Sigmoid colon (tissue), 7 donors: ENCODE measurements around the gene SMYD2. TPM values are rescaled to one million over a fixed set of nuclear protein-coding genes. Genes with fewer than 3 reads are reported as not detected.

Experiments
- DNase-seq: peaks from one replicate; pipeline ENCODE4 v3.0.0-alpha.2; 2019
- H3K27ac ChIP-seq, 4 donors: fragments of 200-600 bp; sonication (generic); one replicate each; pipeline ENCODE4 v1.5.1; 2016 to 2019; ENCODE audit warnings: mild to moderate bottlenecking in 1 of 4
- H3K27me3 ChIP-seq, 3 donors: fragments of 200-600 bp; sonication (generic); one replicate each; pipeline ENCODE4 v1.5.1; 2019; ENCODE audit warnings: mild to moderate bottlenecking in 1 of 3
- H3K36me3 ChIP-seq, 4 donors: fragments of 200-600 bp; sonication (generic); one replicate each; pipeline ENCODE4 v1.5.1; 2016 to 2019
- H3K4me1 ChIP-seq, 4 donors: fragments of 200-600 bp; sonication (generic); one replicate each; pipeline ENCODE4 v1.5.1; 2017 to 2019
- H3K4me3 ChIP-seq, 4 donors: fragments of 200-600 bp; sonication (generic); one replicate each; pipeline ENCODE4 v1.5.1; 2017 to 2019; ENCODE audit warnings: mild to moderate bottlenecking in 2 of 4, moderate library complexity in 1 of 4
- H3K9me3 ChIP-seq, 4 donors: fragments of 200-600 bp in 3 of 4; sonication (generic) in 3 of 4; one replicate each; pipeline versions ENCODE4 v1.5.1 to v1.6.1; 2013 to 2019
- CTCF ChIP-seq, 4 experiments: fragments of 450-650 bp in 3 of 4; fragments of 200-600 bp in 1 of 4; IDR thresholded peaks; one replicate each; pipeline ENCODE4 v1.5.1; 2016 to 2019; ENCODE audit warnings: antibody characterized with exemption in 4 of 4, mild to moderate bottlenecking in 3 of 4, moderate library complexity in 2 of 4
- EP300 ChIP-seq, 4 donors: sonication (generic); formaldehyde crosslinking; IDR thresholded peaks; one replicate each; pipeline ENCODE4 v1.6.1; 2017; ENCODE audit warnings: antibody characterized with exemption in 4 of 4
- POLR2A ChIP-seq, 2 donors: fragments of 450-650 bp; IDR thresholded peaks; one replicate each; pipeline ENCODE4 v1.6.1; 2016; ENCODE audit warnings: antibody characterized with exemption in 2 of 2, mild to moderate bottlenecking in 2 of 2, moderate library complexity in 2 of 2
- POLR2AphosphoS5 ChIP-seq, 4 donors: sonication (generic); formaldehyde crosslinking; IDR thresholded peaks; one replicate each; pipeline ENCODE4 v1.6.1; 2017; ENCODE audit warnings: antibody characterized with exemption in 4 of 4
- WGBS, 2 donors: extraction: QIAGEN DNeasy Blood & Tissue Kit; methylation state at CpG; one replicate each; pipeline ENCODE4 v1.1.7; 2013; 5-methylcytosine and 5-hydroxymethylcytosine counted together
- intact Hi-C: fragments of 100-400 bp; cut with DNase I; formaldehyde crosslinking; loops from one replicate; pipeline ENCODE4 v1.15.1; 2023
- polyA plus RNA-seq, 3 donors: library from polyadenylated mRNA; stranded (reverse); fragments of 200-250 nt; gene quantifications; one replicate each; pipeline ENCODE4 v1.2.3, GENCODE V29; 2013
- total RNA-seq, 4 donors: library from RNA; depleted of rRNA; stranded (reverse); fragments of >200 nt; gene quantifications; one replicate each; pipeline ENCODE4 v1.1.0, GENCODE V29; 2016
- donor health status: healthy with polysubstance abuse.
- donor health status: Bipolar disorder and iron deficiency.
- donor health status: healthy.

Gene SMYD2
- total and polyA plus RNA-seq, 7 donors, result 12.5 to 23.4 (median 16.7) TPM

GRCh38 chr1:214321705-214322453 is 40.9 kb downstream of the SMYD2 start:
- no peak for TF ChIP-seq CTCF (IDR thresholded peaks at IDR 0.05)
- no peak for TF ChIP-seq POLR2AphosphoS5 (IDR thresholded peaks at IDR 0.05)
- no peak for TF ChIP-seq POLR2A (IDR thresholded peaks at IDR 0.05)
- no peak for TF ChIP-seq EP300 (IDR thresholded peaks at IDR 0.05)
- H3K27me3 ChIP-seq, result no peaks in the 10 kb centered on the region
- DNase-seq, result no peak
- intact Hi-C loops, result no loop called here
- H3K27ac ChIP-seq, result no peak overlapping the region
- 83 to 88% methylated on average over 5 of the region's 5 CpGs for WGBS, 2 donors
- no peaks in the 10 kb centered on the region for H3K9me3 ChIP-seq
- H3K36me3 ChIP-seq, result peaks cover 0 to 15% (median 0%) of the 10 kb centered on the region in 4 donors
- no peak overlapping the region for H3K4me3 ChIP-seq
- no peaks in the 10 kb centered on the region for H3K4me1 ChIP-seq

DNA sequence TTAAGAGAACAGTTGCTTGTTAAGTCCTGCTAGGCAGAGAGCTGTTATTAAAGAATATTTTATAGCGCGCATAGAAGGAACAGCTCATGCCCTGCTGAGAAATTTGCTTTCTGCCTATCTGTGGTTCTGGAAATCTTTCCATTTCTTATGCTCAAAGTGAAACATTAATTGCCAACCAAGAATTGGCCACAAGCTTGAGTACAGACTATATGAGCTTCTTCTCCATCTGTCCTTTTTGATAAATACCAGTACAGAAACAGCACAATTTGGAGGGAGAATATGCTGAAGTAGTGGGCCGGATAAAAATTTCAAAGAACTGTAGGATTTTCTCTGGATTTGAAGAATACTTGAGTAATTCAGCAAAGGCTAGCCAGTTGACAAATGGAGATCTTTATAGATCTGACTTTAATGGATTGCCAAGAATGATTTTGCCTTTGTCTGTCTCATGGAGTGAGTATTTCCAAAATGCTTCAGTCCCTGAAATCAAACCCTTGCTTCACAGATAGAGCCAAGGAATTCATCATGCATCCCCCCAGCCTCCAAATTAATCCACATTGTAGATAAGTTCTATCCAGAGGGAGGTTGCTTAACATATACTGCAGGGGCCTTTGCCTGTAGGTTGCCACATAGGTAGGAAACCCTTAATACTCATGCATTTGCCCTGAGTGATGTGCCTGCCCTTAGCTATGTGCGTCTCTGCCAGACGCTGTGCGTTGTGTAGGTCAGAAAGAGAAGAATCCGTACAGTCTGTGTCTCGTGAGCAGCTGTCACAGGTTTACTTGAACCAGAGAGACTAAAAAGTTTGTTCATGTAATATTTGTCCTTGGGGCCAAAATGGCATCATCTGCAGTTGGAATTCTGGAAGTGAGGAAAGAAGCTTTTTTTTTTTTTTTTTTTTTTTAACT is 44.2 kb downstream of the SMYD2 start:
- Histone ChIP-seq H3K4me3 (no peak overlapping the region), H3K36me3 (peaks cover 0 to 8% (median 3%) of the 10 kb centered on the region in 4 donors), H3K4me1 (no peaks in the 10 kb centered on the region), H3K27ac (no peak overlapping the region), H3K27me3 (no peaks in the 10 kb centered on the region), H3K9me3 (no peaks in the 10 kb centered on the region)
- WGBS, 2 donors, result 96 to 98% methylated on average over 8 of the region's 8 CpGs
- intact Hi-C loops, result no loop called here
- no peak for DNase-seq
- TF ChIP-seq CTCF (IDR thresholded peaks at IDR 0.05) (no peak), POLR2AphosphoS5 (IDR thresholded peaks at IDR 0.05) (no peak), EP300 (IDR thresholded peaks at IDR 0.05) (no peak), POLR2A (IDR thresholded peaks at IDR 0.05) (no peak)

GRCh38 chr1:214326406-214326805 is 45.4 kb downstream of the SMYD2 start:
- intact Hi-C loops, result no loop called here
- WGBS, 2 donors, result 74 to 84% methylated on average over 5 of the region's 5 CpGs
- no peak overlapping the region for H3K27ac ChIP-seq
- no peaks in the 10 kb centered on the region for H3K4me1 ChIP-seq
- no peak for TF ChIP-seq POLR2AphosphoS5 (IDR thresholded peaks at IDR 0.05)
- no peak for TF ChIP-seq POLR2A (IDR thresholded peaks at IDR 0.05)
- TF ChIP-seq EP300 (IDR thresholded peaks at IDR 0.05), result no peak
- TF ChIP-seq CTCF (IDR thresholded peaks at IDR 0.05), result no peak
- no peaks in the 10 kb centered on the region for H3K9me3 ChIP-seq
- no peak overlapping the region for H3K4me3 ChIP-seq
- no peaks in the 10 kb centered on the region for H3K27me3 ChIP-seq
- H3K36me3 ChIP-seq, result peaks cover 0 to 8% (median 3%) of the 10 kb centered on the region in 4 donors
- DNase-seq, result no peak

GRCh38 chr1:214327514-214327913 is 46.6 kb downstream of the SMYD2 start:
- H3K4me3 ChIP-seq, result no peak overlapping the region
- no peak for TF ChIP-seq CTCF (IDR thresholded peaks at IDR 0.05)
- TF ChIP-seq POLR2A (IDR thresholded peaks at IDR 0.05), result no peak
- TF ChIP-seq EP300 (IDR thresholded peaks at IDR 0.05), result no peak
- no peak for TF ChIP-seq POLR2AphosphoS5 (IDR thresholded peaks at IDR 0.05)
- intact Hi-C loops, result no loop called here
- DNase-seq, result no peak
- no peaks in the 10 kb centered on the region for H3K9me3 ChIP-seq
- WGBS, 2 donors, result 39 to 76% methylated on average over 1 of the region's 1 CpG
- H3K27ac ChIP-seq, result no peak overlapping the region
- H3K27me3 ChIP-seq, result no peaks in the 10 kb centered on the region
- peaks cover 0 to 8% (median 3%) of the 10 kb centered on the region in 4 donors for H3K36me3 ChIP-seq
- H3K4me1 ChIP-seq, result no peaks in the 10 kb centered on the region
